Neural crest cell (in vitro differentiated cells): ENCODE results near the gene ANXA1. TPM values are rescaled to one million over a fixed set of nuclear protein-coding genes. Genes with fewer than 3 reads are reported as not detected.

Source experiments
- DNase-seq: peaks from one replicate; pipeline ENCODE4 v3.0.0; 2021; ENCODE audit warnings: low read depth, mixed read lengths, low spot score
- H3K27ac Mint-ChIP-seq: one replicate; pipeline ENCODE4 v1.8.0; 2021; ENCODE audit warnings: mild to moderate bottlenecking, mixed read lengths; ENCODE audit not compliant: unreplicated experiment
- H3K27me3 Mint-ChIP-seq: 2 replicates; pipeline ENCODE4 v1.8.0; 2021; ENCODE audit warnings: low read depth, mild to moderate bottlenecking, mixed read lengths
- H3K36me3 Mint-ChIP-seq: 2 replicates; pipeline ENCODE4 v1.8.0; 2021; ENCODE audit warnings: low read depth, mild to moderate bottlenecking, mixed read lengths
- H3K4me1 Mint-ChIP-seq: 2 replicates; pipeline ENCODE4 v1.8.0; 2021; ENCODE audit warnings: mixed read lengths
- H3K4me3 Mint-ChIP-seq: one replicate; pipeline ENCODE4 v1.8.0; 2021; ENCODE audit warnings: mild to moderate bottlenecking, mixed read lengths
- H3K9me3 Mint-ChIP-seq: 2 replicates; pipeline ENCODE4 v1.8.0; 2021; ENCODE audit warnings: mixed read lengths
- CTCF ChIP-seq: fragments of 200-600 bp; sonication (generic); conservative IDR thresholded peaks from 2 replicates; pipeline ENCODE4 v1.5.0; 2021; ENCODE audit warnings: antibody characterized with exemption, mild to moderate bottlenecking
- total RNA-seq: library from RNA; stranded (reverse); gene quantifications from 2 replicates; pipeline ENCODE4 v1.2.1, GENCODE V29; 2021

Gene ANXA1
- total RNA-seq, 1 donor from 2014 or later = 6.6 TPM

- Mint-ChIP-seq H3K27me3 (no peaks in the 10 kb centered on the region), H3K36me3 (no peaks in the 10 kb centered on the region), H3K4me1 (peaks cover 38% of the 10 kb centered on the region), H3K4me3 (no peak overlapping the region), H3K27ac (peak overlapping the region; percentile 81), H3K9me3 (peaks cover 8% of the 10 kb centered on the region)
- DNase-seq = no peak
- TF ChIP-seq CTCF = no peak
These were observed 2.1 kb upstream of the ANXA1 start for GRCh38 chr9:73149371-73150067.

GRCh38 chr9:73152543-73152844, 829 bp downstream of the ANXA1 start:
- H3K4me1 Mint-ChIP-seq = peaks cover 38% of the 10 kb centered on the region
- no peaks in the 10 kb centered on the region for H3K27me3 Mint-ChIP-seq
- H3K27ac Mint-ChIP-seq = no peak overlapping the region
- H3K36me3 Mint-ChIP-seq = no peaks in the 10 kb centered on the region
- no peak overlapping the region for H3K4me3 Mint-ChIP-seq
- DNase-seq = no peak
- no peak for TF ChIP-seq CTCF
- peaks cover 2% of the 10 kb centered on the region for H3K9me3 Mint-ChIP-seq

- peaks cover 2% of the 10 kb centered on the region for H3K9me3 Mint-ChIP-seq
- H3K27me3 Mint-ChIP-seq = no peaks in the 10 kb centered on the region
- H3K36me3 Mint-ChIP-seq = no peaks in the 10 kb centered on the region
- TF ChIP-seq CTCF = no peak
- no peak for DNase-seq
- H3K4me3 Mint-ChIP-seq = no peak overlapping the region
- no peak overlapping the region for H3K27ac Mint-ChIP-seq
- peaks cover 38% of the 10 kb centered on the region for H3K4me1 Mint-ChIP-seq
These were observed 1.3 kb downstream of the ANXA1 start for GRCh38 chr9:73152953-73153352.

- H3K9me3 Mint-ChIP-seq = peaks cover 2% of the 10 kb centered on the region
- H3K4me3 Mint-ChIP-seq = no peak overlapping the region
- DNase-seq = no peak
- H3K4me1 Mint-ChIP-seq = peaks cover 34% of the 10 kb centered on the region
- TF ChIP-seq CTCF = no peak
- H3K36me3 Mint-ChIP-seq = no peaks in the 10 kb centered on the region
- H3K27me3 Mint-ChIP-seq = no peaks in the 10 kb centered on the region
- H3K27ac Mint-ChIP-seq = peak overlapping the region; percentile 84
These were observed 2.1 kb downstream of the ANXA1 start for GRCh38 chr9:73153793-73154227.

- TF ChIP-seq CTCF = no peak
These were observed 2.6 kb downstream of the ANXA1 start for GRCh38 chr9:73154271-73154670.

More at GRCh38 chr9:73154271-73154670, 2.6 kb downstream of the ANXA1 start:
- no peaks in the 10 kb centered on the region for H3K36me3 Mint-ChIP-seq
- no peak overlapping the region for H3K27ac Mint-ChIP-seq
- peaks cover 30% of the 10 kb centered on the region for H3K4me1 Mint-ChIP-seq
- no peak for DNase-seq
- H3K27me3 Mint-ChIP-seq = no peaks in the 10 kb centered on the region
- H3K4me3 Mint-ChIP-seq = no peak overlapping the region
- H3K9me3 Mint-ChIP-seq = peaks cover 2% of the 10 kb centered on the region
